HG02973 (cell line): ENCODE measurements around the gene ODAD2.
"Not testable (repeated sequence)": the region's sequence is repeated elsewhere in the genome, so short reads cannot be mapped to it uniquely, and the experiment has no call there.

Experiments used
- ATAC-seq: cut with Tn5 transposase; IDR thresholded peaks from one replicate; pipeline ENCODE4 v1.9.1; 2021; ENCODE audit warnings: moderate library complexity; ENCODE audit not compliant: unreplicated experiment

Gene ODAD2, protein sequence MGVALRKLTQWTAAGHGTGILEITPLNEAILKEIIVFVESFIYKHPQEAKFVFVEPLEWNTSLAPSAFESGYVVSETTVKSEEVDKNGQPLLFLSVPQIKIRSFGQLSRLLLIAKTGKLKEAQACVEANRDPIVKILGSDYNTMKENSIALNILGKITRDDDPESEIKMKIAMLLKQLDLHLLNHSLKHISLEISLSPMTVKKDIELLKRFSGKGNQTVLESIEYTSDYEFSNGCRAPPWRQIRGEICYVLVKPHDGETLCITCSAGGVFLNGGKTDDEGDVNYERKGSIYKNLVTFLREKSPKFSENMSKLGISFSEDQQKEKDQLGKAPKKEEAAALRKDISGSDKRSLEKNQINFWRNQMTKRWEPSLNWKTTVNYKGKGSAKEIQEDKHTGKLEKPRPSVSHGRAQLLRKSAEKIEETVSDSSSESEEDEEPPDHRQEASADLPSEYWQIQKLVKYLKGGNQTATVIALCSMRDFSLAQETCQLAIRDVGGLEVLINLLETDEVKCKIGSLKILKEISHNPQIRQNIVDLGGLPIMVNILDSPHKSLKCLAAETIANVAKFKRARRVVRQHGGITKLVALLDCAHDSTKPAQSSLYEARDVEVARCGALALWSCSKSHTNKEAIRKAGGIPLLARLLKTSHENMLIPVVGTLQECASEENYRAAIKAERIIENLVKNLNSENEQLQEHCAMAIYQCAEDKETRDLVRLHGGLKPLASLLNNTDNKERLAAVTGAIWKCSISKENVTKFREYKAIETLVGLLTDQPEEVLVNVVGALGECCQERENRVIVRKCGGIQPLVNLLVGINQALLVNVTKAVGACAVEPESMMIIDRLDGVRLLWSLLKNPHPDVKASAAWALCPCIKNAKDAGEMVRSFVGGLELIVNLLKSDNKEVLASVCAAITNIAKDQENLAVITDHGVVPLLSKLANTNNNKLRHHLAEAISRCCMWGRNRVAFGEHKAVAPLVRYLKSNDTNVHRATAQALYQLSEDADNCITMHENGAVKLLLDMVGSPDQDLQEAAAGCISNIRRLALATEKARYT

DNA sequence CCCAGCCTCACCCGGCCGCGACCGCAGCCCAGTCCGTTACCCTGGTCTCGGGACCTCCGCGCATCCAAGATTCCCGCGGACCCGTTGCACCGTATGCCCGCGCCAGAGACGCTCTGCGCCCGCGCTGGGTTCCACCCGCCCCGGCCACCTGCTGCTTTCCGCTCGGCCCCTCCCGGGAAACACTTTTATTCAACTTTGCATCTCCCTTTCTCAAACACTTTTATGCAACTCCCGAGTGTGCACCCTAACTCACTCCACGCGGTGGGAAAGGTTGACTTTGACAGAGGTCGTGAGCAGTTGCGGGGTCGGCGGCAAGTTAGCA is at the start of gene ODAD2:
ODAD2 (minus strand) TSS at position 126 of the 322 bp plus-strand sequence. CDS start 3,937 bp downstream, outside the sequence.
- no peak for ATAC-seq

DNA sequence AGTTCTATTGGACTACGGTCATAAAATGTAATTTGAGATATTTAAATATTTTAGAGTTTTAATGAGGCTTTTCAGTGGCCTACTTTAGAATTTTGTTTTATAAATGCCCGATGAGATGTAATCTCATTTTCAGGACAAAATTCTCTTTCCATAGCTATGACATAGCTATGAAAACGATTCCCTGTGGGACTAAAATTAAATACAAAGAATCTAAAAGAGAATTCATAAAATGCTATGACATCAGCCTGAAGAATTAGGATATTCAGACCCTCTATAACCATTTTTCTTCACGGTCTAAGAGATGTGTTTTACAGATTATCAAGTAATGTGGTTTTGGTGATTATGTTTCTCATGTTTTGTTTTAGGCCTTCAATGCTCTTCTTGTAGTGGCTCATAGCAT is 48.2 kb upstream of the ODAD2 start:
- ATAC-seq, result no peak

DNA sequence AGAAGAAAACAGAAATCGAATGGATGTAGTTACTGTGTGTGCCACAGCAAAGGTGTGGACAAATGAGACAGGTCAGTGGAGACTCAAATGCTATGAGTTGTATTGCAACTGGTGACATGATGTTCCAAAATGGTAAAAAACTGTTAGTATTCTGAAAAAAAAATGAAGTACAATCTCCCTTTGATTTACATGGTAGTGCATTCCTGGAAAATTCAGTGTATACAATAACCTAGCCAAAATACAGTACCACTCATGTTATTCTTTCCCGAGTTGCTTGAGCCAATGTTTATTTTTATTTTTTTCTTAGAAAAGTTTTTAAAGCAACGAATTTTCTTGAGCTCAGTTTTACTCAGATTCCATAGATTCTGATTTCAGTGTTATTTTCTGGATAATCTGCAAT is 47.7 kb upstream of the ODAD2 start:
- ATAC-seq, result no peak

DNA sequence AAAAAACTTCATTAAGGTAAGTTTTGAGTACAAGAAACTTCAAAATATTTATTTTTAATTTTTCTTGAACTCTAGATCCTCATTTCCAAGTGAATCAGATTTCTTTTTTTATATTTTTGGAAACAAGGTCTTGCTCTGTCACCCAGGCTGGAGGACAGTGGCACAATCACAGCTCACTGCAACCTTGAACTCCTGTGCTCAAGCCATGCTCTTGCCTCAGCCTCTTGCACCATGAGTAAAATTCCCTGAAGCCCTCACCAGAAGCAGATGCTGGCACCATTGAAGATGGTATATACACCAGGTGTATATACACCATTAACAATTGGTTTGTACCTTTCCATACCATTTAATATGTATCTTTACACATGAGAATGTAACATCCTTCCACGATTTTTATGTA is 45.1 kb upstream of the ODAD2 start:
- ATAC-seq, result no peak

DNA sequence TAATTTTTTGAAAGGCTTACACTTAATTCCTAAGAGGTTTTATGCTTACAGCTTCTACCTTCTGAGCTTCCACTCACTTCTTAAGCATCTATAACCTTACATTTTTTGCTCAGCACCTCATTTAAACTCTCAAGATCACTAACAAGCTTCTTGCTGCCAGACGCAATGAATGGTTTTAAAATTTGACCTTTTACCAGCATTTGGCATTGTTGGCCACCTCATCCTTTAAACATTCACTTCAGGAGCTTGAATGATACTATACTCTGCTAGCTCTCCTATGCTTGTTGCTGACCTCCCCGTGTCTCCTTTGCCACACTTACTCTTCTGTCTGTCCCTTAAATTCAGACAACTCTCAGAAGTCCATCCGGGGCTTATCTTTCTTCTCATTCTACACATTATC is 37.7 kb upstream of the ODAD2 start:
- no peak for ATAC-seq

DNA sequence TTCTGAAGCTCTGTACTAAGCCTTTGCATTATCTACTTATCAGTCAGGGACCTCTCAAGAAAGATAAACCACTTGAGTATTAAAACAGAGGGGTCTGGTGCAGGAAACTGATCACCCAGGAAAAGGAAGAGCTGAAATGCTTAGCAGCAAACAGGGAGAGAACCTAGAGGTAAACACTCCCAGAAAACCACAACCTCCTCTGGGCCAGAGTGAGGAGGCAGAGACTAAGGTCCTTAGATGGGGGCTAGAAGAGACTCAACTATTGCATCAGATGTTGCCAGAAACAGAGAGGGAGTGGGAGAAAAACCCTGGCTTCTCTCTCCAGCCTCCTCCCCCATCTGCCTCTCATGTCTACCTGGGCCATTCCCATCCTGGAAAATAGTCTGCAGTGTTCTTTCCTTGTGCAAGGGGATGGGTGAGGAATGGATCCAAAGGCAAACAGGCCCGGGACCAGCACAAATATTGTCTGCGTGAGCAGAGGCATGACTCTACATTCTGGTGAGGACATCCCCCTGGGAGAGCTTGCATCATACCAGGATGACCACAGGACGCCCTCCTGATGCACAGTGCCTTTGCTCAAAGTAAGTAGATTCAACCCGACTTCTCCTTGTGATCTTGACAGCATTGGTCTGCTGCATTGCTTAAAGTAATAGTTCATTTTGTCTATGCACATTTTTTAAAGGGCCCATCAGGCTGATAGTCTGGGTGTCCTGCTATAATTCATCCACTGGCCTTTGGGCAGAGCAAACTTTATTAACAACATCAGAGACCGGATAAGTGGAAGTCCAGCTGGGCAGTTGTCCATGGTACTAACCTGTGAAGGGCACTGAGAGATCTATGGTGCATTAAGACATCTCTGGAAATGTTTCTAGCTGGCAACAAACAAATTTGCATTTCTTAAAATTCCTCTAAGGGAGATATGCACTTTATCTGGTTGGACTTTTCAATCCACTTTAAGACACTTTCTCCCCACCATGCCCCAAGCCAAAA is 22.4 kb upstream of the ODAD2 start:
- ATAC-seq, result no peak

DNA sequence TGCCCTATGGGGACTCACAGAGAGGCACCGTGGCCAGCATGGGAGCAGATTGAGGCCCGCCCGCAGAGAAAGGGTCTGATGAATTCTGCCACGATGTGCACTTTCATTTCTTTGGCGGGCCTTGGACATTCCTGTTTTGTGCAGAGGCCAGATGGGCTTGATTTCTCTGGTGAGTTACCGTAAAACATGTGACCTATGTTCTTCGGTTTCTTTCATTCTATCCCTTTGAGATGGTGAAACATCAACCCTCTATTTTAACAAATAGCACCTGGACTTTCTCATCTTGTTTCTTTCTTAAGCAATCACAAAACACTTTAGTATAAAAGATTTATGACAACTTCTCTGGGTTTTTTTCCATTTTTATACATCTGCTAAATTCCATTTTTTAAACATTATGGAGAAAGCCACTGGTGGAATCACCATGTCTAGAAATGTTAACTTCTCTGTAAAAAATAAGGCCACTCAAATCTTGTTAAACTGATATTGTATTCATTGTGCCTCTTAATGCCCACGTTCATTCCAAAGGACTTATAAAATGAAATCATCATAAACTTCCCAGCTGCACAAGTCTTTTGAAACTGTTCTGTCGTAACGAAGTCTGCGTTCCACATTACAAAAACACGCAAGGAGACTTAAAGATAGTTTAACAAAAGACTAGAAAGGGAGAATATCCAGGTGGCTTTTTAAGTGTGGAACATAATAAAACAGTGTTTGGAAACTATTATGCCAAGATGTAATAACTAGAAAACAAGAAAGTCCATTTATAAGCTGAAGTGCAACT is 21.4 kb upstream of the ODAD2 start:
- ATAC-seq, result no peak

DNA sequence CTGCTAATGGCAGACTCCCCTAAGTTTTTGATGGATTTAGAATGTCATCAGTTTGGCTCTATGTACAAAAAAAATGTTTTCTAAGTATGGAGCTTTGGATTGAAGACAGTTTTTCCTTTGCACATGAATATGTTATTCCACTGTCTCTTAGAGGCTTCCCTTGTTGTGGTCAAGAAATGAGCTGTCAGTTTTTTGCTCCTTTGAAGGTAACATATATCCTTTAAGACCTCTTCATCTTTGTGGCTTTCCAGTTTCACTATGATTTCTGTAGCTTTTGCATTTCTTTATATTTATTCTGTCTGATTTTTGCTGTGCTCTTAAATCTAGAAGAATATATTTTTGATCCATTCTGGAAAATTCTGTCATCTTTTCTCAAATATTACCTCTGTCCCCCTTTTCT is 15.8 kb upstream of the ODAD2 start:
- no peak for ATAC-seq

DNA sequence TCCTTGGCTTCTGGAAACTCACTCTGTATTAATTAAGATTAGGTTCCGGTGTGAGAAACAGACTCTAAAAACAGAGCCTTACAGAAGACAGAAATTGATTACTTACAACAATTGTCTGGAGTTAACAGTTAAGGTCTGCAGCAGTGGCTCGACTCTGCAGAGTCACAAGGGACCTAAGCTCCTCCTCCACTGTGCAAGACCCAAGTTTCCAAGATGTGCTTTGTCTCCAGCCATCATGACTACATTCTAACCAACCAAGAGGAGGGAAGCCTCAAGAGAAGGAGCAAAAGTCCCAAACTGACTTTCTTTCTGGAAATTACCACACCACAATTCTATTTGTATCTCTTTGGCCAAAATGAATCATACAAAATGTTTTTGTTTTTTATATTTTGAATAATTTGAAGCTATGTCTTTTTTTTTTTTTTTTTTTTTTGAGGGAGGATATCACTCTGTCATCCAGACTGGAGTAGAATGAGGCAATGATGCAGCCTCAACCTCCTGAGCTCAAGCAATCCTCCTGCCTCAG is 14.2 kb upstream of the ODAD2 start:
- no peak for ATAC-seq

DNA sequence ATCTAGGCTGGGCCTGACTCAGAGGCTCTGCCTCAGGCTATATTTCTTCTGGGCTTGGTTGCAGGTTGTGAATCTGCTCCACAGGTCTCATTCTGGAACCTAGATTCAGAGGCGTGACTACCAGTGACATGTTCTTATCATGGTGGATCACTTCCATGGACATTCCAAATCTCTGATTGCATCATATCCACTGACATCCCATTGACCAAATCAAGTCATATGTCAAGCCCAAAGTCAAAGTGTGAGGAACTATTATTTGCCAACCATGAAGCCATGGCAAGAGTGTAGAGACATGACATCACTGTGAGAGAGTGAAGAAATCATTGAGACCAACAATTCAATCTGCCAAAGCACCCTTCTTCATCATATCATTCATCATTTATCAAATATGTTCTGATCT is 11.9 kb upstream of the ODAD2 start:
- no peak for ATAC-seq

DNA sequence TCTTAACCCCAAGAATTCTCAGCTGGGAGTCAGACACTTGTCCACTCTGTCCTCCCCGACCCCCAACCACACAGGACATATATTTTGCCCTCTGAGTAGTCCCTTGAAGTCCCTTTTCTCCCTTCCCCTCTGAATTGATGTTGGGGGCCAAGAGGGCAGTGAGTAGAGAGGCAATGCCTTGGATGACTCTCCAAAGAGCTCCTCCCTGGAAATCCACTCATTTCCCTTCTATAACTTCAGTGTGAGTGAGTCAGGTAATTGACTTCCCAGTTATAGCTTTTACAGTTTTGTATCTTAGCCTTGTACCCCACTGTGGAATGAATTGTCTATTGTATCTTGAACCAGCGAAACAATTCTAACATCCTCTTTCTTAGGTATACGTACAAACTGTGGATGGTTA is 9.2 kb upstream of the ODAD2 start:
- no peak for ATAC-seq

DNA sequence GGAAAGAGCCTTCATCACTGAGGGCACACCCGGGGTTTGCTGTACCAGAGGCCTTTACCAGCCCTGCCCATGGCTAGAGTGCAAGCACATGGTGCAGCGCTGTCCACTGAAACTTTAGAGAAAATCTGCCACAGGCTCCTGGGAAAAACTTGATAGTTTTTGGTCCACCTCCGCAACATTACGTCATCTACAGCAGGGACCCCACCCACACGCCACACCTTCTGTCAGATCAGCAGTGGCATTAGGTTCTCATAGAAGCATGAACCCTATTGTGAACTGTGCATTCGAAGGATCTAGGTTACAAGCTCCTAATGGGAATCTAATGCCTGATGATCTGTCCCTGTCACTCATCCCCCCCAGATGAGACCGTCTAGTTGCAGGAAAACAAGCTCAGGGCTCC is 2.5 kb upstream of the ODAD2 start:
- no peak for ATAC-seq

DNA sequence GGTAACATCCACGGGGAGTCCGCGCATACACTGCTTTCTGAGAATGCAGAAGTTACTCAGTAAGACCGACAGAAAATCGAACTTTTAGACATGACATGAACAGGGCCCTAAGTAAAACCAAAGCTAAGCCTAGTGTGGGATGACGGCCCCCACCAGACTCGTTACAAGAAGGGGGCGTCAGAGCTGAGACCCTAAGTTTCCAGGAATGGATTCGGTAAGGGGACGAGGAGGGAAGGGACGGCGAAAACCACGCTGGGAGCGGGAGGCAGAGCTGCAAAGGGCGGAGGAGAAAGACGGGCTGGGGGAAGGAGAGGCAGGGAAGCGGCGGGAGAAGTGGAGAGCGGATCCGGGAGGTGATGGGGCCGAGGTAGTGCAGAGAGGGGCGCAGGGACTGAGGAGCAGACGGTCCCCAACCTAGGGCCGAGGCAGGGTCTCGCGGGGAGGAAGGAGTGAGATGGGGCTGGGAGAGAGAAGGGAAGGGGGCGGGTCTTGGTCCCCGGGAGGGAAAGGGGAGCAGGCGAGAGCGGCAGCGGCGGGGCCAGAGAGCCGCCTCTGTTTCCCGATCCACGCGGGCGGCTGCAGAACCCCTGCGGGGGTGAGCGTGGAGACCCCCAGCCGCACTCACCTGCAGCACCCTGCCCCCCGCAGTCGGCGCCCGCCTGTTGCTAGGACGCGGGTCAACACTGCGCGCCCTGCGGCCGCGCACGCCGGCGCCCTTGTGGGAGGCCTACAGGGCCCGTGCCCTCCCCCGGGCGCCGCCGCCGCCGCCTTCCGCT is 513 bp downstream of the ODAD2 start:
- ATAC-seq, result no peak

DNA sequence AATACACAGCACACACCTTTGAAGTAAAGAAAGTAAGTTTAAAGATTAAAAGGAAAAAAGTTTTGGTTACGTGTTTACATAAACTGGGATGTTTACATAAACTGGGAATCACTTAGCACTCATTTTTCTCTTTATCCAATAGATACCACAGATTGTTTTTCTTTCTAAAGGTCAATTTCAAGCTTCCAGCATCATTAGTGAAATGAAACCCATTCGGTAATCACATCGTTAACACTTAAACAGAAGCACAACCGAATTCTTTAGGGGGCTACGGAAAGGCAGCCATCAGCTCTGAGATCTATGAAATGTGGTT is 1.1 kb downstream of the ODAD2 start:
- ATAC-seq, result no peak

DNA sequence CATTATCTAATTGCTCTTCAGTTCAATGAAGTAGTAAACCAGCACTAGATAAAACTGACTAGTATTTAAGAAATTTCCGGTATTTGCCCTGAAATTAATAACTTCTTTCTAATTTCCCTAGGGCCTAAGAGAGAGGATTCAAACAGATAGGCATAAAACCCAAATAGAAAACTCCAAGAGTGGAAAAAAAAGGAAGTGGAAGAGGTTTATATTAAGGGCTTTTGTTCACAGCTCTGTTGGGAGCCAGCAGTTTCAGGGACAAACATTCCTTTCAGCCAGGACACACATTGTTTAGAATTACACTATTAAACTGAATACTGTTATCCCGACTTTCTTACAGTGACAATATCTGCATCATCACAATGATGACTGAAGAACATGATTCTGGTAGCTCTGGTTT is 3.6 kb downstream of the ODAD2 start:
- ATAC-seq, result no peak

DNA sequence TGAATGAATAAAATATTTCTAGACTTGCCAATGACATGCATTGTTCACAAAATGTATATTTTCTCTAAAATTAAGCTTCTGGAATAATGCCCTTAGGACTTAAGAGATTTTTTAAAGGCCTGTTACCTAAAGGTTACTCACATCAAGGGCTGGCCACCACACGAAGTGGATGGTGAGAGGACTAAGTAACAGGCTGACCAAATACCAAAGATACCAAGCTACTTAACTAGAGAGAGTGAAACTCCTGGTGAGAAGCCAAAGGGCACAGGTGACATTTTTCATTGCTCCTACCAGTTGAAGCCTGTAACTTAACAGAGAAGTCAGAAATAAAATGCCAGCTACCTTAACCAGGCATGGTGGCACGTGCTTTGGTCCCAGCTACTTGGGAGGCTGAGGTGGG is 9.5 kb downstream of the ODAD2 start:
- ATAC-seq, result not testable (repeated sequence)

DNA sequence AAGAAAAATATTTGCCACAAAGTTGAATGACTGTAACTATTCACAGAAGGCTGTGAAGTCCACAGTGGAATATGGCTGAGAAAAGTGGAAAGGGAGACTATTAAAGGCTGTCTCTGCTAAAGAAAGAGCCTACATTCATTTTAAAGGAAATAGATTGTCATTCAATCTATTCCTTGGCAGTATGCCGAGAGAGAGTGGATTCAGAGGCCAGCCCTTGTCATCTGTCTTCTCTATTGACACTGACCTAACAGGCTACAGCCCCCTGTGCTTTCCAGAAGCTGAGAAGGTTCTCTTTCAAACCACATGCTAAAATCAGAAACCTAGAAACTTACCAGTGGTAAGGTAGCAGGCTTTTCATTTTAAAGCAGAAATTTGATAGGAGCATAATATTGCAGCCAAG is 12.1 kb downstream of the ODAD2 start:
- no peak for ATAC-seq

DNA sequence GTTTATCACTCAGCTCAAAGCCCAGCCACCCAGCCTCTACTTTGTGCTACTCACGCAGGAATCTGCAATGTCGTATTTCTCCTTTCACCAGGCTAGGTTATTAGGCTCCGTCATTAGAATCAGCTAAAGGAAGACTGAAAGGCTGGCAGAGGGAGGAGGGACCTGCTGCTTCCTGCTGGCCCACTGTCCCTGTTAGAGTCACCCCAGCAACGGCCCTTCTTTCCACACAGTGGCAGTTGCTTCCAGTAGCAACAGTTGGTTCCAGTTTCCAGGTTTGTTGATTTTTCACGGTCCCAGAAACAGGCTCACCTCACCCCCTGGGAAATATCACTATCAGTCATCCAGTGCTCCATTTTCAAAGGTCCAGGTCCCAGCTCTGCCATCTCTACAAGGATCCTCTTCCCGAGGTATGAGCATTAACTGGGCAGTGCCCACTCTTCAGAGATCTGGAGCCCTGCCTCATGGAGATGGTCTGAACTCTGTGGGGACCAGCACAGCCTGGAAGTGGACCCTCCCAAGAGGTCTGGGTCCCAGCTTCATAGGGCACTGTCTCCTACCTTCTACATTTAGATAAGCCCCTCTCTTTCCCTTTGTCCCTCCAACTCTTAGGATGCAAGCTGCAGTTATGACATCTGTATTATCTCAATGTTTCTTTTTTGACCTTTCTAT is 15.9 kb downstream of the ODAD2 start:
- ATAC-seq, result no peak

DNA sequence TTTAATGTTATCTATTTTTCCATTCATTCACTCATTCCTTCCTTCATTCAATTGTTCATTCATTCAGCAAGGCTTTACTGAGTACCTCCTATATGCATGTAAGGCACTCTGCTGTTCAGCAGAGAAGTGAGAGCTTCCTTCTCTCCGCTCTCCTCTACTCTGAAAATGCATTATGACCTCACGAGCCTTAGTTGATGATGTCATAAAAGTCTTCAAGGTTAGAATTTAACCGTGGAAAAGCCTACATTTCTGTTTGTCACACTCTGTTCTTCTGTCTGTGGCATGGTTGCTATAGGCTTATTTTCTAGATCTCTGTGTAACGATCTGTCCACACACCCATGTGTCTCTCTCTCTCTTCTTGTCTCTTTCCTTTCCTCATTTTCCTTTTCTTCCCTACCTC is 17.1 kb downstream of the ODAD2 start:
- ATAC-seq, result no peak
